Naive thymus-derived CD8-positive, alpha-beta T cell (primary cell): ENCODE results near the gene CARD9. TPM values are rescaled to one million over a fixed set of nuclear protein-coding genes. Genes with fewer than 3 reads are reported as not detected.

Source experiments
- ATAC-seq, 2 donors: fragments of 150-1000 bp; cut with Tn5 transposase in 1 of 2; sonication (Bioruptor Pico), chemical (Tn5 transposase) in 1 of 2; 1 replicate in 1 of 2; 2 replicates in 1 of 2; pipeline ENCODE4 v1.10.0; 2021; ENCODE audit warnings: mild to moderate bottlenecking in 2 of 2, moderate library complexity in 2 of 2
- POLR2A ChIA-PET: fragments of 350-600 bp; sonication (Branson Sonifier 250); formaldehyde crosslinking; loops from one replicate; lab custom pipeline; 2021; ENCODE audit warnings: antibody characterized with exemption; lab: Charles Lee
- DNase-seq, 10 donors: peaks; one replicate each; pipeline versions ENCODE4 v3.0.0 to v3.0.0-alpha.2; 2020 to 2022
- H3K27ac Mint-ChIP-seq, 10 donors: one replicate each; pipeline ENCODE4 v1.8.0; 2020 to 2022; ENCODE audit warnings: mild to moderate bottlenecking in 10 of 10, mixed read lengths in 10 of 10, moderate library complexity in 4 of 10, inconsistent platforms in 1 of 10
- H3K27me3 Mint-ChIP-seq, 5 donors: one replicate each; pipeline ENCODE4 v1.8.0; 2021 to 2022; ENCODE audit warnings: mixed read lengths in 5 of 5
- H3K36me3 Mint-ChIP-seq, 3 donors: one replicate each; pipeline ENCODE4 v1.8.0; 2020 to 2022; ENCODE audit warnings: mixed read lengths in 3 of 3, mild to moderate bottlenecking in 2 of 3, inconsistent platforms in 1 of 3
- H3K4me1 Mint-ChIP-seq, 4 donors: one replicate each; pipeline ENCODE4 v1.8.0; 2021 to 2022; ENCODE audit warnings: mixed read lengths in 4 of 4
- H3K4me3 Mint-ChIP-seq, 10 donors: one replicate each; pipeline ENCODE4 v1.8.0; 2020 to 2022; ENCODE audit warnings: mild to moderate bottlenecking in 10 of 10, mixed read lengths in 10 of 10, moderate library complexity in 6 of 10, inconsistent platforms in 1 of 10
- H3K9me3 Mint-ChIP-seq, 9 donors: one replicate each; pipeline ENCODE4 v1.8.0; 2020 to 2022; ENCODE audit warnings: mixed read lengths in 9 of 9, mild to moderate bottlenecking in 3 of 9, inconsistent platforms in 1 of 9, moderate library complexity in 1 of 9
- polyA plus RNA-seq, 3 donors: library from polyadenylated mRNA; unstranded; fragments of 300-500 nt; fragmentation: Illumina TruSeq; gene quantifications; one replicate each; pipeline ENCODE4 v1.2.3, GENCODE V29; 2021
- total RNA-seq, 8 experiments: library from RNA in 2 of 8; stranded (reverse) in 2 of 8; gene quantifications; one replicate each; pipeline ENCODE4 v1.2.3 and lab custom pipeline; 2021 to 2026

CARD9 gene
- total and polyA plus RNA-seq, 5 experiments from 2014 or later: 0.08 to 0.85 (median 0.21) TPM

DNA sequence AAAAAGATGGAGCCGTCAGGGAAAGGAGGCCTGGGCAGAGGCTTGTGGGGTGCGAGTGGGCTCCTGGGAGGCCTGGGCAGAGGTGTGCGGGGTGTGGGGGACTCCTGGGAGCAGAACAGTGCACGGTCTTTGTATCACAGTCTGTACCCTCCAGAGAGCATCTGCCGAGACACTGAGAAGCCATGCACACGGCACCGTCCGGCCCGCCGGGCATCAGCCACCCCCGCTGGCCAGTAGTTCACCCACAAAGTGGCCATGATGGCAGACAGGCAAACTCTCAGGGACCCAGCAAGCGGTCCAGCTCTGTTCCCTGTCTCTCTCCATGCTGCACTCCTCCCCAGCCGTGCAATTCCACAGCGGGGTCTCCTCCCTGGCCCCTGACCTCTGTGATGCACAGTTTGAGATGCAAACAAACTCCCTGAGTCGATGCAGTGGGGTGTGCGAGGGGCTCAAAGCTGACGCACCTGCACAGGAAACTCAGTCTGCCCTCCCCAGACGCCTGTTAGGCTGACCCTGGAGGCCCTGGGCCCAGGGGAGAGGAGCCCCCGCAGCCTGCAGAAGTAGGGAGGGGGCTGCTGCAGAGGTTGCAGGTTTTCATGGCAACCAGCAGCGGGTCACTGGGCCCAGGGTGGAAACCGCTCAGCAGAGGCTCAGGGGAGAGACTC is 55.2 kb downstream of the CARD9 start:
- peaks cover 0 to 11% (median 0%) of the 10 kb centered on the region in 3 donors for H3K36me3 Mint-ChIP-seq
- H3K27me3 Mint-ChIP-seq: no peaks in the 10 kb centered on the region
- DNase-seq: no peak
- POLR2A ChIA-PET: no interaction called here
- H3K4me1 Mint-ChIP-seq: peaks cover 0 to 11% (median 5%) of the 10 kb centered on the region in 4 donors
- ATAC-seq: no peak
- peaks cover 0 to 14% (median 0%) of the 10 kb centered on the region in 9 donors for H3K9me3 Mint-ChIP-seq
- no peak overlapping the region for H3K4me3 Mint-ChIP-seq
- peak overlapping the region in 1 of 10 donors; percentile 15 for H3K27ac Mint-ChIP-seq

DNA sequence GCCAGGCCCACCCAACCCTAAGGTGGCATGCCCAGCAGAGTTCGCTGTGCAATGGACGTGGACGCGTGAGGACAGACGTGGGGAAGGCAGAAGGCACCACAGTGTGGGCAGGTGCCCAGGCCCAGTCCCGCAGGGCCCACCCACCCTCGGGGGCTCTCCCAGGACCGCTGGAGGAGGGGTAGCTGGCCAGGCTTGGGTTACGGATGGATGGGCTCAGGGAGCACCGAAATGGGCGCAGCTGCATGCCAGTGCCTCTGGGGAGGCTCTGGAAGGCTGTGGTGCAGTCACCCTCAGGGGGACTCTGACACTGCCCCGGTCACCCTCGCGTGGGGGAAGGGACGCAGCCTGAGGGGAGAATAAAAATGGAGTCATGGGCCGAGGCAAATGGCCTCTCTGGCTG is 55.8 kb downstream of the CARD9 start:
- Mint-ChIP-seq H3K27ac (peak overlapping the region in 1 of 10 donors; percentile 15), H3K36me3 (peaks cover 0 to 11% (median 0%) of the 10 kb centered on the region in 3 donors), H3K4me1 (peaks cover 0 to 11% (median 3%) of the 10 kb centered on the region in 4 donors), H3K27me3 (no peaks in the 10 kb centered on the region), H3K4me3 (no peak overlapping the region), H3K9me3 (peaks cover 0 to 14% (median 0%) of the 10 kb centered on the region in 9 donors)
- no peak for ATAC-seq
- DNase-seq: no peak
- POLR2A ChIA-PET: no interaction called here

DNA sequence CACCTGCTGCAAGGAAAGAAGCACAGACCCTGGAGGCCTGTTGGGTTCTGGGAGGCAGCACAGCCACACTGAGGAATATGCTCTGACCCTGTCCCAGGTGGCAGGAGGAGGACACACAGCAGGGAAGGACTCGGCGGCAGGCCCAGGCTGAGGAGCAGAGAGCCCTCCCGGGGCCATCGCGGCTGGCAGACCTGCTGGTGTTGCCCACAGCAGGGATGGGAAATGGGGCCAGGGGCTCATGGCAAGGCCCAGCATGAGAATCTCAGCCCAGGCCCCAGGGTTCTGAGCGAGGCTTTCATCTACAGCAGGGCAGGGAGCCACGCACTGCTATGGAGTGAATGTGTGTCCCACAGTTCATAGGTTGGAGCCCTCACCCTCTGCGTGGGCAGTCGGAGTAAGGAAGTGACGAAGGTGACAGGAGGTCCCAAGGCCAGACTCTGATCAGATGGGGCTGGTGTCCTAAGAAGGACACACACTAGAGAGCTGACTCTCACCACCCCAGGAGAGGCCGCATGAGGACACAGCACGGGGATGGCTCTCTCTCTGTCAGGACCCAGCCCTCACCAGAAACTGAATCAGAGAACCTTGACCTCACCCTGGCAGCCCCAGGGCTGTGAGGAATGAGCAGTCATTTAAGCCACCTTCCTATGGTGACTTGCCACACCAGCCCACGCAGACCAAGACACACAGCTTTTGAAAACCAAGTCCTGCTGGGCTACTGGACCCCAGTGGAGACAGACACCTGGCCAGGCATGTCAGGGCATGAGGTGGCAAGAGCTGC is 56.4 kb downstream of the CARD9 start:
- POLR2A ChIA-PET: no interaction called here
- Mint-ChIP-seq H3K27me3 (no peaks in the 10 kb centered on the region), H3K36me3 (peaks cover 0 to 11% (median 0%) of the 10 kb centered on the region in 3 donors), H3K9me3 (peaks cover 0 to 14% (median 0%) of the 10 kb centered on the region in 9 donors), H3K4me3 (peak overlapping the region in 1 of 10 donors; percentile 82), H3K4me1 (peaks cover 0 to 11% (median 2%) of the 10 kb centered on the region in 4 donors), H3K27ac (peak overlapping the region in 2 of 10 donors; percentile 73 to 84)
- ATAC-seq: no peak
- DNase-seq: no peak

DNA sequence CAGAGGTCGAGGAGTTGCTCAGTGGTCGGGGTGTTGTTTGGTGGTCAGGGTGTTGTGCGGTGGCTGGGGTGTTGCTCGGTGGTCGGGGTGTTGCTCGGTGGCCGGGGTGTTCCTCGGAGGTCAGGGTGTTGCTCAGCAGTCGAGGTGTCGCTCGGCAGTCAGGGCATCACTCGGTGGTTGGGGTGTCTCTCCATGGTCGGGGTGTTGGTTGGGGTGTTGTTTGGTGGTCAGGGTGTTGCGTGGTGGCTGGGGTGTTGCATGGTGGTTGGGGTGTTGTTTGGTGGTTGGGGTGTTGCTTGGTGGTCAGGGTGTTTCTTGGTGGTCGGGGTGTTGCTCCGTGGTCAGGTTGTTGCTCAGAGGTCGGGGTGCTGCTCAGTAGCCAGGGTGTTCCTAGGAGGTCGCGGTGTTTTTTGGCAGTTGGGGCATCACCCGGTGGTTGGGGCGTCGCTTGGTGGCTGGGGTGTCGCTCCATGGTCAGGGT is 57.2 kb downstream of the CARD9 start:
- H3K4me3 Mint-ChIP-seq: peak overlapping the region in 2 of 10 donors; percentile 59 to 82
- DNase-seq (peak in 2 of 10 donors; percentile 29 to 68), ATAC-seq (no peak)
- POLR2A ChIA-PET: no interaction called here
- peaks cover 0 to 14% (median 0%) of the 10 kb centered on the region in 9 donors for H3K9me3 Mint-ChIP-seq
- peaks cover 0 to 11% (median 1%) of the 10 kb centered on the region in 4 donors for H3K4me1 Mint-ChIP-seq
- peak overlapping the region in 3 of 10 donors; percentile 73 to 95 (median 84) for H3K27ac Mint-ChIP-seq
- peaks cover 0 to 11% (median 0%) of the 10 kb centered on the region in 3 donors for H3K36me3 Mint-ChIP-seq
- no peaks in the 10 kb centered on the region for H3K27me3 Mint-ChIP-seq

DNA sequence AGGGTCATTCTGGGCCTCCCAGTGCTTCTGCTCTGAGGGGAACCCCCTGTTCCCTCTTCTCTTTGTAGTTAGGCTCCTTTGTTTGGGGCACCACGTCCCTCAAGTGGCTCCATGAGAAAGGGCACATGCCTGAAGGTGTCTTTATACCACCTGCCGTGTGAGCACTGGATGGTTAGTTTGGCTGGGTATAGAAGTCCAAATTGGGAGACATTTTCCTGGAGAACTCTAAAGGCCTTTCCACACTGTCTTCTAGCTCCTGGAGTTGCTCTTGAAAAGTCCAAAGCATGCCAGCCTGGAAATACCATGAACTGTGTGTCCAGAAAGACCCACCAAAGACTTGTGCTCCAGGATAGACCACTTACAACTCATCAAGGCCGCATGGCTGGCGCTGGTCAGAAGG is 58.5 kb downstream of the CARD9 start:
- H3K4me3 Mint-ChIP-seq: no peak overlapping the region
- H3K9me3 Mint-ChIP-seq: peaks cover 0 to 14% (median 0%) of the 10 kb centered on the region in 9 donors
- POLR2A ChIA-PET: no interaction called here
- H3K27me3 Mint-ChIP-seq: no peaks in the 10 kb centered on the region
- H3K36me3 Mint-ChIP-seq: peaks cover 0 to 11% (median 0%) of the 10 kb centered on the region in 3 donors
- ATAC-seq: no peak
- peak overlapping the region in 1 of 10 donors; percentile 52 for H3K27ac Mint-ChIP-seq
- DNase-seq: no peak
- H3K4me1 Mint-ChIP-seq: peaks cover 0 to 11% (median 1%) of the 10 kb centered on the region in 4 donors

DNA sequence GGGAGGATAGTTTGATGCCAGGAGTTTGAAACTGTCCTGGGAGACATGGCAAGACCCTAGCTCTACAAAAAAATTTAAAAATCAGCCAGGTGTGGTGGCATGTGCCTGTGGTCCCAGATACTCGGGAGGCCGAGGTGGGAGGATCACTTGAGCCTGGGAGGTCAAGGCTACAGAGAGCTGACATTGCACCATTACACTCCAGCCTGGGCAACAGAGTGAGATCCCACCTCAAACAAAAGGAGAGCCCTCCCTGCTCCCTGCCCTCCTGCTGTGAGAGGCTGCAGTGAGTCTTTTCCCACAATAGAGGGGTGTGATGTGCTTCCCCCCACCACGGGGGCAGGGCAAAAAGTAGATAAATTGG is 59.4 kb downstream of the CARD9 start:
- H3K27me3 Mint-ChIP-seq: no peaks in the 10 kb centered on the region
- H3K4me3 Mint-ChIP-seq: no peak overlapping the region
- peaks cover 0 to 11% (median 1%) of the 10 kb centered on the region in 4 donors for H3K4me1 Mint-ChIP-seq
- H3K9me3 Mint-ChIP-seq: peaks cover 0 to 14% (median 0%) of the 10 kb centered on the region in 9 donors
- no peak overlapping the region for H3K27ac Mint-ChIP-seq
- no peak for ATAC-seq
- POLR2A ChIA-PET: no interaction called here
- DNase-seq: no peak
- H3K36me3 Mint-ChIP-seq: peaks cover 0 to 11% (median 0%) of the 10 kb centered on the region in 3 donors

Other genes starting within 250 kb of the CARD9 start
- not detected for gene LHX3, start 168.5 kb downstream of the CARD9 start, total RNA-seq
- not detected for gene LHX3, start 168.5 kb downstream of the CARD9 start, polyA plus RNA-seq
- gene QSOX2, start 127.9 kb downstream of the CARD9 start, total RNA-seq: 10 to 100 TPM; 15.5 to 15.9 TPM
- under 1 TPM; 0.50 to 0.86 (median 0.55) TPM for gene QSOX2, start 127.9 kb downstream of the CARD9 start, polyA plus RNA-seq
- not detected for gene CCDC187, start 69.6 kb downstream of the CARD9 start, total RNA-seq
- gene CCDC187, start 69.6 kb downstream of the CARD9 start, polyA plus RNA-seq: not detected
- 10 to 100 TPM; 10.0 to 11.6 TPM for gene GPSM1, start 46.1 kb downstream of the CARD9 start, total RNA-seq
- under 1 TPM; 0.50 to 0.98 (median 0.82) TPM for gene GPSM1, start 46.1 kb downstream of the CARD9 start, polyA plus RNA-seq
- gene DNLZ, start 9.9 kb downstream of the CARD9 start, total RNA-seq: 10 to 100 TPM; 32.8 to 33.3 TPM
- gene DNLZ, start 9.9 kb downstream of the CARD9 start, polyA plus RNA-seq: 10 to 100 TPM; 51.6 to 58.1 (median 52.9) TPM
- 10 to 100 TPM; 13.7 to 15.6 TPM for gene SNAPC4, start 26.5 kb upstream of the CARD9 start, total RNA-seq
- 1 to 10 TPM in 2 of 3 donors, under 1 TPM in 1; 0.90 to 2.0 (median 1.3) TPM for gene SNAPC4, start 26.5 kb upstream of the CARD9 start, polyA plus RNA-seq
- 10 to 100 TPM; 88.1 to 96.0 TPM for gene ENTR1, start 36.9 kb upstream of the CARD9 start, total RNA-seq
- gene ENTR1, start 36.9 kb upstream of the CARD9 start, polyA plus RNA-seq: 10 to 100 TPM in 2 of 3 donors, 1 to 10 TPM in 1; 9.7 to 16.8 (median 11.4) TPM
- gene PMPCA, start 37.0 kb upstream of the CARD9 start, total RNA-seq: 10 to 100 TPM; 67.8 to 73.2 TPM
- 10 to 100 TPM; 37.0 to 47.0 (median 42.1) TPM for gene PMPCA, start 37.0 kb upstream of the CARD9 start, polyA plus RNA-seq
- 10 to 100 TPM; 26.4 to 27.3 TPM for gene INPP5E, start 66.2 kb upstream of the CARD9 start, total RNA-seq
- 1 to 10 TPM in 2 of 3 donors, under 1 TPM in 1; 0.90 to 4.4 (median 2.1) TPM for gene INPP5E, start 66.2 kb upstream of the CARD9 start, polyA plus RNA-seq
- gene SEC16A, start 109.4 kb upstream of the CARD9 start, total RNA-seq: 10 to 100 TPM; 83.4 to 84.8 TPM
- 10 to 100 TPM; 14.2 to 35.8 (median 26.2) TPM for gene SEC16A, start 109.4 kb upstream of the CARD9 start, polyA plus RNA-seq
- 10 to 100 TPM; 76.2 to 84.3 TPM for gene NOTCH1, start 172.4 kb upstream of the CARD9 start, total RNA-seq
- gene NOTCH1, start 172.4 kb upstream of the CARD9 start, polyA plus RNA-seq: 1 to 10 TPM; 1.3 to 5.9 (median 1.6) TPM